IPS DF 4.7 (cell line): Measurements from ENCODE around the gene ABCD4.

Experiments used
- DNase-seq: peaks from one replicate; pipeline ENCODE4 v3.0.0-alpha.2; 2013; ENCODE audit warnings: low spot score; ENCODE audit errors: extremely low read depth

ABCD4 gene

GRCh38 chr14:74238974-74239847, 63.5 kb downstream of the ABCD4 start, which contains the start of gene VSX2:
TSS of gene VSX2 (plus strand) at chr14:74239449. CDS start at chr14:74239562, 113 bp downstream.
- DNase-seq = no peak

- DNase-seq = no peak
Measured at GRCh38 chr14:74237441-74237840, 65.3 kb downstream of the ABCD4 start.
